GM23338 (cell line): ENCODE results near the gene BCAR3. TPM values are rescaled to one million over a fixed set of nuclear protein-coding genes. Genes with fewer than 3 reads are reported as not detected.
A peak's percentile ranks its signal among the peaks of the same experiment; 100 is the strongest.

Source experiments
- ATAC-seq: fragments of 200-7000 bp; cut with Tn5 transposase; 3 replicates; pipeline ENCODE4 v1.9.1; 2020
- DNase-seq: peaks from one replicate; pipeline ENCODE4 v3.0.0-alpha.2; 2015; ENCODE audit warnings: low spot score
- H2AFZ ChIP-seq: fragments of 200-600 bp; sonication (generic); 2 replicates; pipeline ENCODE4 v1.8.0; 2016; ENCODE audit warnings: antibody characterized with exemption, mild to moderate bottlenecking, moderate library complexity
- H3F3A ChIP-seq: fragments of 200-600 bp; sonication (generic); replicated peaks from 2 replicates; pipeline ENCODE4 v1.8.0; 2017; ENCODE audit warnings: antibody characterized with exemption, mixed run types, low read depth
- H3K27ac ChIP-seq: fragments of 200-600 bp; sonication (generic); 2 replicates; pipeline ENCODE4 v1.6.1; 2016; ENCODE audit warnings: low read depth
- H3K27me3 ChIP-seq: fragments of 200-600 bp; sonication (generic); 2 replicates; pipeline ENCODE4 v1.8.0; 2016; ENCODE audit warnings: mild to moderate bottlenecking, mixed run types, moderate library complexity; ENCODE audit not compliant: insufficient read depth
- H3K36me3 ChIP-seq: fragments of 200-600 bp; sonication (generic); 2 replicates; pipeline ENCODE4 v1.8.0; 2016; ENCODE audit warnings: mild to moderate bottlenecking; ENCODE audit not compliant: insufficient read depth
- H3K4me1 ChIP-seq: fragments of 200-600 bp; sonication (generic); 2 replicates; pipeline ENCODE4 v1.8.0; 2016; ENCODE audit warnings: mild to moderate bottlenecking, moderate library complexity; ENCODE audit not compliant: insufficient read depth
- H3K4me2 ChIP-seq: fragments of 200-600 bp; sonication (generic); 2 replicates; pipeline ENCODE4 v1.7.1; 2017; ENCODE audit warnings: mixed run types
- H3K4me3 ChIP-seq: fragments of 200-600 bp; sonication (generic); 2 replicates; pipeline ENCODE4 v1.6.1; 2016; ENCODE audit warnings: mixed run types
- H3K79me2 ChIP-seq: fragments of 200-600 bp; sonication (generic); replicated peaks from 2 replicates; pipeline ENCODE4 v1.8.0; 2017; ENCODE audit warnings: mild to moderate bottlenecking; ENCODE audit not compliant: insufficient read depth
- H3K9me2 ChIP-seq: fragments of 200-600 bp; sonication (generic); 2 replicates; pipeline ENCODE4 v1.8.0; 2017; ENCODE audit not compliant: insufficient read depth
- H4K20me1 ChIP-seq: fragments of 200-600 bp; sonication (generic); replicated peaks from 2 replicates; pipeline ENCODE4 v1.8.0; 2017; ENCODE audit warnings: mild to moderate bottlenecking; ENCODE audit not compliant: insufficient read depth
- H3K27ac Mint-ChIP-seq: 2 replicates; pipeline ENCODE4 v1.8.0; 2020; ENCODE audit warnings: inconsistent platforms, mild to moderate bottlenecking, moderate library complexity, mixed read lengths
- H3K27me3 Mint-ChIP-seq: 3 replicates; pipeline ENCODE4 v1.8.0; 2022; ENCODE audit warnings: low read depth, mild to moderate bottlenecking, moderate library complexity, mixed read lengths, inconsistent platforms; ENCODE audit not compliant: insufficient read depth, poor library complexity
- H3K36me3 Mint-ChIP-seq: 3 replicates; pipeline ENCODE4 v1.8.0; 2021; ENCODE audit warnings: low read depth, mild to moderate bottlenecking, inconsistent platforms, moderate library complexity, mixed read lengths
- H3K4me1 Mint-ChIP-seq: 3 replicates; pipeline ENCODE4 v1.8.0; 2020; ENCODE audit warnings: mild to moderate bottlenecking, inconsistent platforms, mixed read lengths
- H3K4me3 Mint-ChIP-seq: 3 replicates; pipeline ENCODE4 v1.8.0; 2021; ENCODE audit warnings: moderate library complexity, mild to moderate bottlenecking, inconsistent platforms, mixed read lengths
- H3K9me3 Mint-ChIP-seq: 3 replicates; pipeline ENCODE4 v1.8.0; 2020; ENCODE audit warnings: moderate library complexity, mild to moderate bottlenecking, inconsistent platforms, mixed read lengths
- CREB1 ChIP-seq: fragments of 250-450 bp; sonication (Bioruptor Pico); IDR thresholded peaks from 2 replicates; pipeline ENCODE4 v1.5.0; 2020; ENCODE audit warnings: low read depth, mild to moderate bottlenecking, moderate library complexity
- CTCF ChIP-seq, 2 experiments: fragments of 200-600 bp in 1 of 2; sonication (generic) in 1 of 2; conservative IDR thresholded peaks; 2 replicates each; pipeline versions ENCODE4 v1.5.1 to v1.6.1; 2016 to 2017; ENCODE audit warnings: antibody characterized with exemption in 2 of 2, low read depth in 2 of 2, mild to moderate bottlenecking in 2 of 2, moderate library complexity in 1 of 2
- ETS1 ChIP-seq: IDR thresholded peaks from 2 replicates; pipeline ENCODE4 v1.6.1; 2016; ENCODE audit warnings: antibody characterized with exemption
- EZH2 ChIP-seq: fragments of 200-600 bp; sonication (generic); IDR thresholded peaks from one replicate; pipeline ENCODE4 v1.8.0; 2017; ENCODE audit warnings: antibody characterized with exemption, mild to moderate bottlenecking, low read depth; ENCODE audit not compliant: unreplicated experiment
- EZH2phosphoT487 ChIP-seq: fragments of 200-600 bp; sonication (generic); IDR thresholded peaks from one replicate; pipeline ENCODE4 v1.8.1; 2018; ENCODE audit warnings: antibody characterized with exemption; ENCODE audit not compliant: unreplicated experiment
- JUNB ChIP-seq: IDR thresholded peaks from one replicate; pipeline ENCODE4 v1.6.1; 2016; ENCODE audit warnings: antibody characterized with exemption; ENCODE audit not compliant: unreplicated experiment
- NANOG ChIP-seq: IDR thresholded peaks from 2 replicates; pipeline ENCODE4 v1.6.1; 2016; ENCODE audit warnings: antibody characterized with exemption, borderline replicate concordance
- POLR2AphosphoS5 ChIP-seq: IDR thresholded peaks from 2 replicates; pipeline ENCODE4 v1.6.1; 2016; ENCODE audit warnings: antibody characterized with exemption, low read depth
- STAT1 ChIP-seq: IDR thresholded peaks from one replicate; pipeline ENCODE4 v1.6.1; 2016; ENCODE audit warnings: antibody characterized with exemption; ENCODE audit not compliant: unreplicated experiment
- ZNF114 ChIP-seq: fragments of 250-450 bp; sonication (Bioruptor Pico); IDR thresholded peaks from 2 replicates; pipeline ENCODE4 v1.5.0; 2020; ENCODE audit warnings: mild to moderate bottlenecking, moderate library complexity
- ZNF331 ChIP-seq: fragments of 250-450 bp; sonication (Bioruptor Pico); IDR thresholded peaks from 2 replicates; pipeline ENCODE4 v1.5.0; 2020; ENCODE audit warnings: low read depth, mild to moderate bottlenecking, moderate library complexity
- polyA plus RNA-seq: library from polyadenylated mRNA; unstranded; fragments of >200 nt; fragmentation: Nextera tagmentation; extraction: Ambion mirVana; gene quantifications from 2 replicates; pipeline ENCODE4 v1.2.1, GENCODE V29; 2016
- total RNA-seq: library from RNA; depleted of rRNA; stranded (reverse); fragments of >200 nt; shearing (Covaris generic); gene quantifications from 2 replicates; pipeline ENCODE4 v1.2.3, GENCODE V29; 2014

The BCAR3 gene
- total and polyA plus RNA-seq, 2 experiments from 2014 or later: 5.5 to 9.7 TPM

GRCh38 chr1:93584261-93585003, 97.2 kb downstream of the BCAR3 start:
- 0 out of 2 replicates have a peak overlapping the region, but pooled peaks have one; percentile 8 for H3K27ac ChIP-seq
- ATAC-seq (peak; percentile 24; the same call in 1 of the 3 replicates), DNase-seq (no peak)
- H3K4me3 Mint-ChIP-seq: no peak overlapping the region
- H3K9me2 ChIP-seq: no peaks in the 10 kb centered on the region
- peaks cover 7% of the 10 kb centered on the region; the same call in 1 of the 2 replicates for H3K36me3 ChIP-seq
- no peaks in the 10 kb centered on the region for H3K79me2 ChIP-seq
- TF ChIP-seq JUNB (no peak), CTCF (conservative IDR thresholded peaks at IDR 0.05; ENCODE audit: low read depth in 2 of 2) (no peak), ZNF331 (CRISPR knock-in tag) (no peak), ETS1 (no peak), CREB1 (no peak), POLR2AphosphoS5 (no peak), ZNF114 (no peak), EZH2phosphoT487 (no peak), STAT1 (no peak)
- no peak overlapping the region for H3K4me3 ChIP-seq
- no peaks in the 10 kb centered on the region for H3K27me3 Mint-ChIP-seq
- H3K4me2 ChIP-seq: no peak overlapping the region
- H4K20me1 ChIP-seq: no peaks in the 10 kb centered on the region; the same call in 1 of the 2 replicates
- peaks cover 21% of the 10 kb centered on the region for H3K36me3 Mint-ChIP-seq
- 0 out of 2 replicates have a peak overlapping the region, but pooled peaks have one; percentile 29 for H3K27ac Mint-ChIP-seq
- H3F3A ChIP-seq: no peaks in the 10 kb centered on the region
- no peak overlapping the region for H2AFZ ChIP-seq
- H3K27me3 ChIP-seq: no peaks in the 10 kb centered on the region
- H3K9me3 Mint-ChIP-seq: no peaks in the 10 kb centered on the region
- H3K4me1 ChIP-seq: peaks cover 11% of the 10 kb centered on the region; the same call in 1 of the 2 replicates
- peaks cover 17% of the 10 kb centered on the region for H3K4me1 Mint-ChIP-seq

GRCh38 chr1:93581917-93582850, 99.5 kb downstream of the BCAR3 start:
- Histone ChIP-seq H3K36me3 (peaks cover 7% of the 10 kb centered on the region; the same call in 1 of the 2 replicates), H3K4me2 (no peak overlapping the region), H3F3A (no peaks in the 10 kb centered on the region), H4K20me1 (no peaks in the 10 kb centered on the region), H3K79me2 (no peaks in the 10 kb centered on the region), H3K4me1 (peaks cover 11% of the 10 kb centered on the region; the same call in 1 of the 2 replicates), H2AFZ (no peak overlapping the region), H3K4me3 (no peak overlapping the region), H3K27ac (no peak overlapping the region), H3K27me3 (no peaks in the 10 kb centered on the region), H3K9me2 (no peaks in the 10 kb centered on the region)
- Mint-ChIP-seq H3K4me3 (no peak overlapping the region), H3K36me3 (peaks cover 4% of the 10 kb centered on the region; the same call in 2 of the 3 replicates), H3K27ac (no peak overlapping the region), H3K27me3 (peaks cover 1% of the 10 kb centered on the region), H3K9me3 (no peaks in the 10 kb centered on the region), H3K4me1 (peaks cover 14% of the 10 kb centered on the region)
- DNase-seq (no peak), ATAC-seq (no peak)
- no peak for TF ChIP-seq ZNF114
- no peak for TF ChIP-seq EZH2
- no peak for TF ChIP-seq ETS1
- TF ChIP-seq NANOG: no peak
- no peak for TF ChIP-seq STAT1
- no peak for TF ChIP-seq CREB1
- no peak for TF ChIP-seq JUNB
- no peak for TF ChIP-seq EZH2phosphoT487
